GM23248 (cell line): ENCODE results near the gene USH1G. TPM values are rescaled to one million over a fixed set of nuclear protein-coding genes. Genes with fewer than 3 reads are reported as not detected.

Experiments
- DNase-seq: peaks from one replicate; pipeline ENCODE4 v3.0.0-alpha.2; 2015
- H2AFZ ChIP-seq: fragments of 200-600 bp; sonication (generic); 2 replicates; pipeline ENCODE4 v1.6.1; 2016; ENCODE audit warnings: antibody characterized with exemption
- H3F3A ChIP-seq: fragments of 200-600 bp; sonication (generic); 2 replicates; pipeline ENCODE4 v1.6.1; 2016; ENCODE audit warnings: mild to moderate bottlenecking, antibody characterized with exemption, mixed run types; ENCODE audit not compliant: insufficient read depth
- H3K27ac ChIP-seq: fragments of 200-600 bp; sonication (generic); 2 replicates; pipeline ENCODE4 v1.5.1; 2016; ENCODE audit warnings: mild to moderate bottlenecking
- H3K27me3 ChIP-seq: fragments of 200-600 bp; sonication (generic); replicated peaks from 2 replicates; pipeline ENCODE4 v1.6.1; 2016; ENCODE audit warnings: mild to moderate bottlenecking; ENCODE audit not compliant: insufficient read depth
- H3K36me3 ChIP-seq: fragments of 200-600 bp; sonication (generic); 2 replicates; pipeline ENCODE4 v1.6.1; 2016; ENCODE audit warnings: low read depth, mild to moderate bottlenecking
- H3K4me1 ChIP-seq: fragments of 200-600 bp; sonication (generic); 2 replicates; pipeline ENCODE4 v1.6.1; 2016; ENCODE audit warnings: mild to moderate bottlenecking; ENCODE audit not compliant: insufficient read depth
- H3K4me2 ChIP-seq: fragments of 200-600 bp; sonication (generic); one replicate; pipeline ENCODE4 v1.6.1; 2016; ENCODE audit warnings: mild to moderate bottlenecking; ENCODE audit not compliant: unreplicated experiment
- H3K4me3 ChIP-seq: fragments of 200-600 bp; sonication (generic); 2 replicates; pipeline ENCODE4 v1.5.1; 2016; ENCODE audit warnings: mild to moderate bottlenecking
- H3K79me2 ChIP-seq: fragments of 200-600 bp; sonication (generic); 2 replicates; pipeline ENCODE4 v1.6.1; 2016; ENCODE audit warnings: mild to moderate bottlenecking; ENCODE audit not compliant: insufficient read depth
- H3K9ac ChIP-seq: fragments of 200-600 bp; sonication (generic); 2 replicates; pipeline ENCODE4 v1.6.1; 2016; ENCODE audit warnings: mild to moderate bottlenecking
- H3K9me2 ChIP-seq: fragments of 200-600 bp; sonication (generic); 2 replicates; pipeline ENCODE4 v1.6.1; 2016; ENCODE audit warnings: mixed run types, mild to moderate bottlenecking, moderate library complexity; ENCODE audit not compliant: insufficient read depth
- H3K9me3 ChIP-seq: fragments of 200-600 bp; sonication (generic); one replicate; pipeline ENCODE4 v1.6.1; 2017; ENCODE audit warnings: low read depth
- H4K20me1 ChIP-seq: fragments of 200-600 bp; sonication (generic); 2 replicates; pipeline ENCODE4 v1.6.0; 2016; ENCODE audit not compliant: insufficient read depth
- EZH2 ChIP-seq: fragments of 200-600 bp; sonication (generic); IDR thresholded peaks from 2 replicates; pipeline ENCODE4 v1.6.1; 2018; ENCODE audit warnings: antibody characterized with exemption, mild to moderate bottlenecking; ENCODE audit not compliant: insufficient read depth, poor library complexity, severe bottlenecking
- EZH2phosphoT487 ChIP-seq: fragments of 200-600 bp; sonication (generic); IDR thresholded peaks from 2 replicates; pipeline ENCODE4 v1.6.1; 2018; ENCODE audit warnings: antibody characterized with exemption, moderate library complexity, mild to moderate bottlenecking, low read depth; ENCODE audit not compliant: insufficient read depth
- WGBS, 2 experiments: methylation state at CpG; one replicate each; pipeline ENCODE4 v1.1.6; 2015 to 2017; ENCODE audit warnings: low lambda C conversion rate in 2 of 2, low coverage in 1 of 2; ENCODE audit errors: missing lambda C conversion rate in 2 of 2; 5-methylcytosine and 5-hydroxymethylcytosine counted together
- in situ Hi-C: fragments of 300-500 bp; cut with MboI; formaldehyde crosslinking; loops from 2 replicates; pipeline ENCODE4 v1.15.0; 2020
- polyA plus RNA-seq: library from polyadenylated mRNA; unstranded; fragments of >200 nt; fragmentation: Nextera tagmentation; extraction: Ambion mirVana; gene quantifications from 2 replicates; pipeline ENCODE4 v1.2.1, GENCODE V29; 2016
- total RNA-seq: library from RNA; depleted of rRNA; stranded (reverse); fragments of >200 nt; shearing (Covaris generic); gene quantifications from 2 replicates; pipeline ENCODE4 v1.2.3, GENCODE V29; 2014; rRNA removed

The USH1G gene
- total and polyA plus RNA-seq, 2 experiments from 2014 or later, result not detected

GRCh38 chr17:74868251-74868907 is 54.7 kb downstream of the USH1G start:
- Histone ChIP-seq H3K9me2 (no peaks in the 10 kb centered on the region), H3K36me3 (no peaks in the 10 kb centered on the region), H3K27ac (no peak overlapping the region), H3K4me2 (no peak overlapping the region), H3K9me3 (no peaks in the 10 kb centered on the region), H3K79me2 (0 out of 2 replicates have a peak, but pooled peaks cover 9% of the 10 kb centered on the region), H3F3A (no peaks in the 10 kb centered on the region), H3K27me3 (no peaks in the 10 kb centered on the region), H3K4me3 (no peak overlapping the region), H3K4me1 (no peaks in the 10 kb centered on the region), H4K20me1 (no peaks in the 10 kb centered on the region), H2AFZ (no peak overlapping the region), H3K9ac (no peak overlapping the region)
- DNase-seq, result no peak
- TF ChIP-seq EZH2, result no peak
- no peak for TF ChIP-seq EZH2phosphoT487
- 82 to 89% methylated on average over 10 to 12 of the region's 12 CpGs for WGBS, 2 experiments
- in situ Hi-C loops, result loop anchor here (10.0 kb wide), 1 partner anchor 124 kb away; the partner anchor contains the start of gene NHERF1

GRCh38 chr17:74866198-74866835 is 56.7 kb downstream of the USH1G start:
- in situ Hi-C loops, result loop anchor here (10.0 kb wide), 1 partner anchor 122 kb away; the partner anchor contains the start of gene NHERF1
- Histone ChIP-seq H3K4me1 (no peaks in the 10 kb centered on the region), H3K9me3 (no peaks in the 10 kb centered on the region), H3K27ac (no peak overlapping the region), H3K9me2 (no peaks in the 10 kb centered on the region), H3K4me3 (no peak overlapping the region), H2AFZ (no peak overlapping the region), H3F3A (no peaks in the 10 kb centered on the region), H4K20me1 (no peaks in the 10 kb centered on the region), H3K9ac (no peak overlapping the region), H3K79me2 (no peaks in the 10 kb centered on the region), H3K27me3 (0 out of 2 replicates have a peak, but pooled peaks cover 4% of the 10 kb centered on the region), H3K36me3 (no peaks in the 10 kb centered on the region), H3K4me2 (no peak overlapping the region)
- TF ChIP-seq EZH2phosphoT487 (no peak), EZH2 (no peak)
- 76 to 77% methylated on average over 19 of the region's 19 CpGs for WGBS, 2 experiments
- no peak for DNase-seq

Other genes starting within 250 kb of the USH1G start
- not detected in 2 replicates for gene CD300LF, start 210.3 kb downstream of the USH1G start, total RNA-seq
- gene CD300LF, start 210.3 kb downstream of the USH1G start, polyA plus RNA-seq, result not detected in 2 replicates
- gene RAB37, start 186.0 kb downstream of the USH1G start, total RNA-seq, result 0.11 TPM in 1 of 2 replicates, not detected in the other
- not detected in 2 replicates for gene RAB37, start 186.0 kb downstream of the USH1G start, polyA plus RNA-seq
- gene NHERF1, start 174.6 kb downstream of the USH1G start, total RNA-seq, result 6.6 and 8.0 TPM in 2 replicates
- 9.1 and 9.4 TPM in 2 replicates for gene NHERF1, start 174.6 kb downstream of the USH1G start, polyA plus RNA-seq
- gene NAT9, start 146.9 kb downstream of the USH1G start, total RNA-seq, result 23.6 and 26.4 TPM in 2 replicates
- gene NAT9, start 146.9 kb downstream of the USH1G start, polyA plus RNA-seq, result 31.0 and 34.6 TPM in 2 replicates
- gene GRIN2C, start 63.4 kb downstream of the USH1G start, total RNA-seq, result not detected in 2 replicates
- not detected in 2 replicates for gene GRIN2C, start 63.4 kb downstream of the USH1G start, polyA plus RNA-seq
- 19.0 and 21.2 TPM in 2 replicates for gene FDXR, start 50.3 kb downstream of the USH1G start, total RNA-seq
- 14.2 and 15.3 TPM in 2 replicates for gene FDXR, start 50.3 kb downstream of the USH1G start, polyA plus RNA-seq
- gene FADS6, start 29.6 kb downstream of the USH1G start, total RNA-seq, result not detected in 2 replicates
- not detected in 2 replicates for gene FADS6, start 29.6 kb downstream of the USH1G start, polyA plus RNA-seq
- gene OTOP2, start 1.0 kb upstream of the USH1G start, total RNA-seq, result not detected in 2 replicates
- not detected in 2 replicates for gene OTOP2, start 1.0 kb upstream of the USH1G start, polyA plus RNA-seq
- not detected in 2 replicates for gene OTOP3, start 12.6 kb upstream of the USH1G start, total RNA-seq
- gene OTOP3, start 12.6 kb upstream of the USH1G start, polyA plus RNA-seq, result not detected in 2 replicates
- not detected in 2 replicates for gene HID1, start 49.5 kb upstream of the USH1G start, total RNA-seq
- not detected in 2 replicates for gene HID1, start 49.5 kb upstream of the USH1G start, polyA plus RNA-seq
- 23.9 and 31.4 TPM in 2 replicates for gene CDR2L, start 64.4 kb upstream of the USH1G start, total RNA-seq
- 18.0 and 18.4 TPM in 2 replicates for gene CDR2L, start 64.4 kb upstream of the USH1G start, polyA plus RNA-seq
- gene MRPL58, start 89.4 kb upstream of the USH1G start, total RNA-seq, result 35.6 and 52.4 TPM in 2 replicates
- 41.5 TPM in 2 replicates for gene MRPL58, start 89.4 kb upstream of the USH1G start, polyA plus RNA-seq
- gene ATP5PD, start 123.7 kb upstream of the USH1G start, total RNA-seq, result 215 and 287 TPM in 2 replicates
- 511 and 522 TPM in 2 replicates for gene ATP5PD, start 123.7 kb upstream of the USH1G start, polyA plus RNA-seq
- gene KCTD2, start 124.0 kb upstream of the USH1G start, total RNA-seq, result 19.9 and 25.5 TPM in 2 replicates
- gene KCTD2, start 124.0 kb upstream of the USH1G start, polyA plus RNA-seq, result 6.5 and 7.7 TPM in 2 replicates
- 10.6 and 11.1 TPM in 2 replicates for gene SLC16A5, start 164.7 kb upstream of the USH1G start, total RNA-seq
- gene SLC16A5, start 164.7 kb upstream of the USH1G start, polyA plus RNA-seq, result 4.8 and 5.4 TPM in 2 replicates
- 1.3 and 3.8 TPM in 2 replicates for gene ARMC7, start 186.7 kb upstream of the USH1G start, total RNA-seq
- 9.8 and 11.3 TPM in 2 replicates for gene ARMC7, start 186.7 kb upstream of the USH1G start, polyA plus RNA-seq
- gene NT5C, start 208.5 kb upstream of the USH1G start, total RNA-seq, result 51.5 and 60.8 TPM in 2 replicates
- gene NT5C, start 208.5 kb upstream of the USH1G start, polyA plus RNA-seq, result 66.5 and 67.9 TPM in 2 replicates
- 54.0 and 59.8 TPM in 2 replicates for gene JPT1, start 231.3 kb upstream of the USH1G start, total RNA-seq
- gene JPT1, start 231.3 kb upstream of the USH1G start, polyA plus RNA-seq, result 199 TPM in 2 replicates